Neural progenitor cell (in vitro differentiated cells): ENCODE data around the gene ARHGAP19.

Source experiments
- CTCF ChIP-seq: fragments of 200-600 bp; sonication (generic); IDR thresholded peaks from 2 replicates; pipeline ENCODE4 v1.5.1; 2017; ENCODE audit warnings: antibody characterized with exemption, mild to moderate bottlenecking
- EZH2 ChIP-seq: fragments of 200-600 bp; sonication (generic); IDR thresholded peaks from 2 replicates; pipeline ENCODE4 v1.6.1; 2017; ENCODE audit warnings: antibody characterized with exemption, mild to moderate bottlenecking, moderate library complexity
- EZH2phosphoT487 ChIP-seq: fragments of 200-600 bp; sonication (generic); IDR thresholded peaks from 2 replicates; pipeline ENCODE4 v1.6.1; 2017; ENCODE audit warnings: antibody characterized with exemption

- TF ChIP-seq CTCF: no peak
- no peak for TF ChIP-seq EZH2phosphoT487
- TF ChIP-seq EZH2: no peak
Measured at GRCh38 chr10:97174941-97175340, 117.5 kb downstream of the ARHGAP19 start.
